GM18517 (cell line): Measurements from ENCODE around the gene CASK.

Source experiments
- ATAC-seq: cut with Tn5 transposase; IDR thresholded peaks from one replicate; pipeline ENCODE4 v1.9.1; 2021; ENCODE audit warnings: mild to moderate bottlenecking, moderate library complexity; ENCODE audit not compliant: unreplicated experiment

The CASK gene

DNA sequence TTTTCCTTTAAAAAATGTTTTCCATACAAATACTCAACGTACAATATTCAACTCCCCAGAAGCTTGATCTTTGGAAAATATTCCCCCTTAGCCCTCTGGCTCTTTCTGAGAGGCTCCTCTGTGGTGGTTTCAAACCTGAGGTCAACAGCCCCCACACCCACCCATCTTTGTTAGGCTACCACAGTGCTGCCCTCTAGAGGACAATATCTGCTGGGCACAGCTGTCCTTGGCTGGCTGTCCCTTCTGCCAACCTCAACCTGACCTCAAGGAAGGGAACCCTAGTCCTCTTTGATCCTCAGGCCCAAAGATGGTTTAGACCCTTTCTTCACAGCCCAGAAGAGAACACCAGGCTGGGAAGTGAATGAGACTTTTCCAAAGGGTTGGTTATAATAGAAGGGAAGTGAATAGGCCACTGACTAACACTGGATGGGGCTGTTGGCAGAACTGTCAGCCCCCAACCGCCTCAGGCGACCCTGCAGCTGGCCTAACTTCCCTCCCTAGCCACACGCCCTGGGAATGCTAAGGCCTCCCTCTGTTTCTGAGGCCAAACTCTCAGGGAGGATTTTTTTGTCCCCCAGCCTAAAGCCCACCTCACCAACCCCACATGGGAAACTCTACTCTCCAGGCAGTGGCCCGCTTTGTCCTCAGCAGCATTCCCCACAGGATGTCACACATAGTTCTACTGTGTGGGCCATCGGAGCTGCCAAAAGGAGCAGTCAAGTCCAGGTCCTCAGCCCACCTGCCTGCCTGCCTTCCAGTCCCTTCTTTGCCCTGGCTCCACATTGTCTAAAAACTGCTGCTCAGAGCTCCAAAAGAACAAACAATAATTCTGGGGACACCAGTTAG, 441.9 kb downstream of the CASK start:
- no peak for ATAC-seq

DNA sequence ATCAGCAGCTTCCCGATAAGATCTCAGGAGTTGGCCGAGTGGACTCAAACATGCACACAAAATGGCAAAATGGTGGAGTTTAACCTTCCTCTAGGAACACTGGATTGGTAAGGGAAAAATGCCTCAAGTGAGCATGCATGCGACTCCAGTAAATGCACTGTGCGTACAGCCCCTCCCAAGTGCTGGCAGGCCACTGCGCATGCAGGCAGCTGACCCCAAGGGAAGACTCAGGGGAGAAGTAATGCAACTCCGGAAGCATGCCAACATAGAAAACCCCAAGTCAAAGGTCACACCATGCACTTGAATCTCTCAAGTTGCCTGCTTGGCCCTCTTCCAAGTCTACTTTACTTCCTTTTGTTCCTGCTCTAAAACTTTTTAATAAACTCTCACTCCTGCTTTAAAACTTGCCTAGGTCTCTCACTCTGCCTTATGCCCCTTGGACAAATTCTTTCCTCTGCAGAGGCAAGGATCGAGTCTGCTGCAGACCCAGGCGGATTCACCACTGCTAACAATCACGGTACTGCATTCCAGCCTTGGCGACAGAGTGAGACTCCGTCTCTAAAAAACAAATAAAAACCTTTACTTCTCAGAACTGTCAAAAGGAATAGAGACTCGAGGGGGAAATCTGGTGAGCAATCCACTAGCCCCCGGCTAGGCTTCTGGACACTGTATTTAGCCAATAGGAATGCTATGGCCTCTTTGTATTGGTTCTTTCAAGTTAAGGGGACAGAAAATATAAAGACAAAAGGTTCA, 442.7 kb downstream of the CASK start:
- ATAC-seq, result no peak

DNA sequence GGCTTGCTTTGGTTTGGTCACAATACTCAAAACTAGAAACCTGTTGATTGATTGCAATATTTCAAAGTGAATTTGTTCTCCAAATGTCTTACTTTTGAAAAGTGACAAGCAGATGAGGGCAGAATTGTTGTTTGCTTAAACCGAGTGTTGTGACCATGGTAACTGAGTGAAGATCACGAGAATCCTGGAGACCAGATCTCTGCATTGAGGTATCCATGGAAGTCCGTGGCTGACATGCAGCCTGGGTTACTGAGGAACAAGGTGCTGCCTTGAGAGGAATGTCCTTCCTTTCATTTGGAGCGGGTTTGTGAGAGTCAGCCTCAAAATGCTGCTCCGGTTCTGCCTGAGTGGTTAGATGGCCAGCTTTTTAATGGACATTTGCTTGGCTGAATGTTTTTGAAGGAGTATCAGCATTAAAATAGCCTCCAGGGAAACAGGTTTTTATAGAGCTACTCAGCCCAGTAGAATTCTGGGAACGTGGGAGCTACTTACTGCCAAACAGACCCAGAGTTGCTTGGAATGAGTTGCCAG, 444.9 kb downstream of the CASK start:
- no peak for ATAC-seq

DNA sequence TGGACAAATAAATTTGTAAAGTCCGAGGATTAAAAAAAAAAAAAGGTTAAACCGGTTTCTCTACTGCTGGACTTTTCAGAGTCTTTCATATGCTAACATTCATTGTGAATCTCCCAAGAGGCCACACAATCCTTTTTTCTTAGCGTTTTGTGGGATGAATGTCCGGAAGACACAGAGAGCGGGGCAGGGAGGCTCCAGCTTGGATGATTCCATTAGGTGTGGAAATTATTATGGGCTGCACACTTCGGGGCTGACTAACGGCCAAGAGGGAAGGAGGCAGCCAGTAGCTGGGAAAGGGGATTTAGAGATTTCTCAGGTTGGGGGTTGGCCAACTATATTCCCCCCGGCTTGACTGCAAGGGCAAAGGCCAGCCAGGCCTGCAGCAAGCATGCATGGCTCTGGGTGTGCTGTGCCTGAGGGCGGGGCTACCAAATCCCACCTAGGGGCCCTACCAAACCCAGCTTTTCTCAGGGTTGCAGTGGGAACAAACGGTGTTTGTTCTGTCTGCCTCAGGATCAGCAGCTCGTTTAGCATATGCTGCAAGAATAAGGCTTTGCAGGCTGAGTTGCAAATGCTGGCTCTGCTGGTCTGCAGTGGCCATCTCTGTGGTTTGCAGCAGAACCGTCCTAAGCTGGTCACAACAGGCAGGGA, 447.6 kb downstream of the CASK start:
- no peak for ATAC-seq

- ATAC-seq, result no peak
These were observed 448.2 kb downstream of the CASK start for GRCh38 chrX:41475191-41475590.

- no peak for ATAC-seq
These were observed 448.6 kb downstream of the CASK start for GRCh38 chrX:41474726-41475100.

GRCh38 chrX:41473936-41474725, 449.2 kb downstream of the CASK start:
- no peak for ATAC-seq

- no peak for ATAC-seq
These were observed 451.0 kb downstream of the CASK start for GRCh38 chrX:41472231-41472815.

DNA sequence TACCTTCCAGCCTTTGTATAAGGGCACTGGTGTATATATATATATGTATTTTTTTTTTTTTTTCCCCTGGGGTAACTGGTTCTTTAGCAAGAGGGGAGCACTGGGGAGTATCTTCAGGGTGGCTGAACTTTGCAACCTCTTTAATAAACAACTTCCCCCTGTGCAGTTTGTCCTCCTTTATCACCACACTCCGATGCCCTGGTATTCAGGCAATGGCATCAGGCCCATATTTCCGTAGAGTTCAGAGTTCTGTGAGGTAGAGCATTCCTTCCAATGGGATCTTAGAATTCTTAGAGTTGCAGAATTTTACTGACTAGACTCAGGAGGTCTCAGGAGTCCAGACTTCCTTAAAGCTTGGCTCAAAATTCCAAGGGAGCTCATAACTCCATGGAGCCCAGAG, 451.6 kb downstream of the CASK start:
- ATAC-seq, result no peak

DNA sequence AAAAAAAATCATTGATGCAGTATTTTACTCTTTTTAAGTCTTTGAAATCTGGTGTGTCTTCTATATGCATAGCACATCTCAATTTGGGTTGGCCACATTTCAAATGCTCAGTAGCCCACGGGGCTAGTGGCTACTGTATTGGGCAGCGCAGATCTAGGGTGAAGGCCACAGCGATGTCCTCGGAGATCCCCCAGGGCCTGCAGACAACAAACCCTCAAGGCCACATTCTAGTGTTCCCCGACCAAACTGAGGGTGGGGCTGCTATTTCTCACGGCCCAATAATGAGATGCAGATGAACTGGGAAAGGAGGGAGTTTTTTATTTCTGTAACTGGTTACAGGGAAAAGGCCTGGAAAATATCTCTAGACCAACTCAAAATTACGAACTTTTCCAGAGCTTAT, 452.6 kb downstream of the CASK start:
- no peak for ATAC-seq

DNA sequence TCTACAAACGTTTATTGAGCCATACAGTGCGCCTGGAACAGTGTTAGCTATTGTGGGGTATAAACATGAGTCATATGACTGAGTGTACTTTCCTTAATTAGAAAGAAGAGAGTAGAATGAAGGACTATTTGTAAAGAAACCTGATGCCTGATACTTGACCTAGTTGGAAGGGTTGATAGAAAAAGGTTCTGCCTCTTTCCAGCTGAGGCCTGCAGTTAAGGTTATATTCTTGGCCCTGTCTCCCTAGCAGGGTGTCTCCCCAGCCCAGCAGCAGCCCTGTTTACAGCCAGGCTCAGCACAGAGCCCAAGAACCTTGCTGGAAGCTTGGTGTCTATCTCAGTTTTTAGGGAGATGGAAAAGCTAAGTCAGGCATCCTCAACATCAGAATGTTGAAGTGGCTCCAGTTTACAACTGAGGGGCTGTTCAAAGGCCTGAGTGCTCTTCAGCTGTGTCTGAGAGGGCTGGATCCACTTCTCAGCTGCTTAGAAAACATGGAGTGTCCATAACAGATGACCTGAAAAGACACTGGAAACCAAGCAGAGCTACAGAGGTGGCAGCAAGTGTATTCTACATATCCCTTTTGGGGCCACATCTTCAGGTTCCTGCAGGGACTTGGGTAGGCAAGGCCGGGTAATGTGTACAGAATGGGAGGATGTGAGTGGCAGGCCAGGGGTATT, 454.6 kb downstream of the CASK start:
- no peak for ATAC-seq
